ENCODE data around the gene FBXL13.
"Not testable (repeated sequence)": the region's sequence is repeated elsewhere in the genome, so short reads cannot be mapped to it uniquely, and the experiment has no call there.

GRCh38 chr7:103021490-103021889 lies 53.1 kb downstream of the FBXL13 start:
- not testable (repeated sequence) for TF ChIP-seq CTCF (conservative IDR thresholded peaks at IDR 0.05; ENCODE audit: low read length); EZH2phosphoT487 (IDR thresholded peaks at IDR 0.05; ENCODE audit: borderline replicate concordance, low read depth, low read length)

All from OCI-LY7 (cell line).